ENCODE results near the gene ANKRD33.

The ANKRD33 gene

GRCh38 chr12:51901121-51901817 is 13.4 kb downstream of the ANKRD33 start:
- no peak for DNase-seq (ENCODE audit: low spot score)

- DNase-seq (ENCODE audit: low spot score): no peak
These were observed 14.0 kb downstream of the ANKRD33 start for GRCh38 chr12:51901881-51902280.

GRCh38 chr12:51904951-51905470 is 17.1 kb downstream of the ANKRD33 start:
- no peak for DNase-seq (ENCODE audit: low spot score)

GRCh38 chr12:51905471-51906429 is 17.8 kb downstream of the ANKRD33 start:
- no peak for DNase-seq (ENCODE audit: low spot score)

DNA sequence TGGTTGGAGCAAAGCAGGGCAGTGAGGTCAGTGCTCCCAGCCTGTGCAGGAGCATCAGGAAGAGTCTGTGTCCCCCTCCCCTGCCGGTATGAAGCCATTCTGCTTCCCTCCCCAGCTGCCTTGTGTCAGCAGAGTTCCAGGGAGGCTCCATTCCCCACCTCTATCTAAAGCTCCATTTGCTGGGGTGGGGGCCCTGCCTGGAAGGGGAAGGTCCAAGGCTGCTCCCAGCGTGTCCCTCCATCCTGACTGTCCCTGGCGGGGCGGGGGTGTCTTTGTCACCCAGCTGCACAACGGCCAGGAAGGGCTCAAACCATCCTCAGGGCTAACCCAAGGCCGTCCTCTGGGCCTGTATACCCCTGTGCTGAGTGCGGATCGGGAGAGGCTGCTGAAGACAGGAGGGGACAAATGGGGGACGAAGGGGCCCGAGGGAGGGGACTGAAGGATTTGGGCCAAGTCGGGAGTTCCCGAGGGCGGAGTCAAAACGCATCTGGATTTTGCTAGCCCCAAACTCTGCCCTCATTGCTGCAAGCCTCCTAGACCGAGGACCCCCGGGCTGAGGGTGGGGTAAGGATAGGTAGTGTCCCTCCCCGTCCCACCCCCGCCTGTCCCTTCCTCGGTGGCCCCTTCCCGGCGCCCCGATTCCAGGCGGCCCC is 18.7 kb downstream of the ANKRD33 start:
- no peak for DNase-seq (ENCODE audit: low spot score)

- DNase-seq (ENCODE audit: low spot score): no peak
These were observed 19.4 kb downstream of the ANKRD33 start, which contains the start of gene ACVRL1 for GRCh38 chr12:51907083-51907855. ACVRL1 (plus strand) TSS chr12:51907504; CDS start chr12:51912475, 4,971 bp downstream.

DNA sequence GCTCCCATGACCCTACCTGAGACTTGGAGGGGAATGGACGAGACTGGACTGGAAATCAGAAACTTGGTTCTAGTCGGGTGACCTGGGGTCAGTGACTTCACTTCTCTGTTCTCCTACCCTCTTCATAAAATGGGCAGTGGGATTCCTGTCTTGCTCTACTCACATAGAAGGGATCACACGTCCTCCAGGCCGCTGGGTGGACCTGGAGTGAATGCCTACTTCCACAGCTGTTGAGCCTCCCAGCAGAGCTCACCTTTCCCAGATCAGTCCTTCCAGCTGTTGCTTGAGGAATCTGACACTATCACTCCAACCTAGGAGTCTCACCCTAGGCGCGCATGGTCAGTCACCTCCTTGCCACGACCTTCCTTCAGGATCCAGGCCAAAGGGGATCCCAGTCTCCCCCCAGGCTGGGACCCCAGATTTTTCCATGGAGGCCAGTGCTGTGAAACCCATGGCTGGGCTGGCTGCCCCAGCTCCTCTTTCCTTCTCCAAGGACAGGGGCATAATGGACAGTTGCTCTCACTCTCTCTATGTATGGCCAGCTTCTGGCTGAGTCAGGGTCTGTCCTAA is 20.0 kb downstream of the ANKRD33 start:
- DNase-seq (ENCODE audit: low spot score): no peak

DNA sequence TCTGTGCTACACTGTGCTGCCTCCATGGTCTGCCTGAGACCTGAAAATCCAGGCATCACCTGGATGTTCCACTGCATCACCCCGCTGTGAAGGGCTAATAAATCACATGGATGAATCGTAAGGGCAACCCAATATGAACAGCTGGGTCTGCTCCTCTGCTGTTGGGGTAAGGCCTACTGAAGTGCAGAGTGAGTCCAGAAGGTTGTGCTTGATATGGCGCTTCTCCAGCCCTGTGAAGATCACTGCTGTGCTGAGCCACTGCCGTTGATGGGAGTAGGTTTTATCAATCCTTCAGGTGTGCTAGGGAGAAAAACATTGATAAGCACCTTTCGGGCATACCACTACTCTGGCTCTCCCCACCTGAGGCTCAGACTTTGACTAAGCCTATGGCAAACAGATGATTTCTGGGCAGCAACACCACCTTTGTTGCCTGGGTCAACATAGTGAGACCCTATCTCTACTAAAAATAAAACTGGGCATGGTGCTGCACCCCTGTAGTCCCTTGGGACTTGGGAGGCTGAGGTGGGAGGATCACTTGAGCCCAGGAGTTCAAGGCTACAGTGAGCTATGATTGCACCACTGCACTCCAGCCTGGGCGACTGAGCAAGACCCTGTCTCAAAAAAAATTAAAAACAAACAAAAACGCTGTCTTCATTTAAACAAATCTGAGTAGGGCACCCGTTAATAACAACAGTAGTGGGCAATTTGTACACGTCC is 21.1 kb downstream of the ANKRD33 start:
- no peak for DNase-seq (ENCODE audit: low spot score)

GRCh38 chr12:51910168-51910567 is 22.3 kb downstream of the ANKRD33 start:
- no peak for DNase-seq (ENCODE audit: low spot score)

GRCh38 chr12:51910691-51911090 is 22.8 kb downstream of the ANKRD33 start:
- no peak for DNase-seq (ENCODE audit: low spot score)

DNA sequence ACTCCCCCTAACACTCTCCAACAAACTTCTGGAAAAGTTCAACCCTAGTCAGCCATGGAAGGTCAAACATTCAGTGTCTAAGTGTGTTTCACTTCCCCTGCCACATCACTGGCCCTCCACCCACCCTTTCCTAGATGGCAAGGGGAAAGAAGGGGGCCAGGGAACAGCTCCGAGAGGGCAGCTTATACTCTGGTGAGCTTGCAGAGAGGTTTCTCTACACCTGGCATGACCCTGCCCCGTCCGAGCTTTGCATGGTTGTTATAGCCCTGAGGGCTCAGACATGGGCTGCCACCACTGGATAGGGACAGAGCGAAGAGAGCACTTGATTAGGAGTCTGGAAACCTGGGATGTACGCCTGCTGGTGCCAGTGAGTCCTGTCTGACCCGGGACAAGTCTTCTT is 23.4 kb downstream of the ANKRD33 start:
- no peak for DNase-seq (ENCODE audit: low spot score)

GRCh38 chr12:51911788-51912711 is 24.1 kb downstream of the ANKRD33 start:
- no peak for DNase-seq (ENCODE audit: low spot score)

- DNase-seq (ENCODE audit: low spot score): no peak
These were observed 25.4 kb downstream of the ANKRD33 start for GRCh38 chr12:51913071-51914033.

DNA sequence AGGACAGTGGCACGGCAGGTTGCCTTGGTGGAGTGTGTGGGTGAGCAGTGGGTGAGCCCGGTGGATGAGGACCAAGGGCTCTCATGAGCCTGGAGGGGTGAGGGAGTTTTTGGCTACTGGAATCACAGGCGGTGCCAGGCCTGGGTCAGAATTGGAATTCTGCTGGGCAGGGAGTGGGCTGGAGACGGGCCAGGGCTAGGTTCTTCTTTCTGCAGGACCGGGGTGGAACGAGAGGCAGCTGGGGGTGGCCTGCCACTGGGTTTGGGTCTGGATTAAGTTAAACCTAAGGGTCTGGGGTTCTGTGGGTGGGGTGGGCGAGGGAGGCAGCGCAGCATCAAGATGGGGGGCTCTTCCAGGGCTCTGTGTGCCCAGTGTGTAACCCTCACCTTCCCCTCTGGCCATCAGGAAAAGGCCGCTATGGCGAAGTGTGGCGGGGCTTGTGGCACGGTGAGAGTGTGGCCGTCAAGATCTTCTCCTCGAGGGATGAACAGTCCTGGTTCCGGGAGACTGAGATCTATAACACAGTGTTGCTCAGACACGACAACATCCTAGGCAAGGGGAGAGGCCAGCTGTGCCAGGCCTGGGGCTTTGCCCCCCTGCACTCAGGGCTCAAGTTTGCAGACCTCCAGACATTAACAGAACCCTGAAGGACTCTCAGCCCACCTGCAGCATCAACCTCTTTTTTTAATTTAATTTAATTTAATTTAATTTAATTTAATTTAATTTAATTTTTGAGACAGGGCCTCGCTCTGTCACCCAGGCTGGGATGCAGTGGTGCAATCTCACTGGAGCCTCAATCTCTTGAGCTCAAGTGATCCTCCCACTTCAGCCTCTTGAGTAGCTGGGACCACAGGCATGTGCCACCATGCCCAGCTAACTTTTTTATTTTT is 26.4 kb downstream of the ANKRD33 start:
- DNase-seq (ENCODE audit: low spot score): no peak

GRCh38 chr12:51915003-51915625 is 27.2 kb downstream of the ANKRD33 start:
- DNase-seq (ENCODE audit: low spot score): no peak

- no peak for DNase-seq (ENCODE audit: low spot score)
These were observed 28.0 kb downstream of the ANKRD33 start for GRCh38 chr12:51915951-51916350.
